ENCODE measurements around the gene WFDC11.
"Not testable (repeated sequence)": the region's sequence is repeated elsewhere in the genome, so short reads cannot be mapped to it uniquely, and the experiment has no call there.

The WFDC11 gene

GRCh38 chr20:45670139-45670538 lies at the start of gene WFDC11:
TSS of gene WFDC11 (minus strand) at chr20:45670239. CDS start at chr20:45650600, 19,639 bp downstream.
- no peak for DNase-seq

- not testable (repeated sequence) for DNase-seq
These were observed 46.2 kb upstream of the WFDC11 start for GRCh38 chr20:45716141-45716688.

GRCh38 chr20:45704969-45705637 lies 35.1 kb upstream of the WFDC11 start, which contains the start of gene WFDC10B:
TSS of gene WFDC10B (minus strand) at chr20:45705019. CDS start at chr20:45685992, 19,027 bp downstream.
- no peak for DNase-seq

GRCh38 chr20:45701873-45702272 lies 31.8 kb upstream of the WFDC11 start, which contains the start of gene WFDC13:
TSS of gene WFDC13 (plus strand) at chr20:45702038. CDS start at chr20:45702124, 86 bp downstream.
- no peak for DNase-seq

GRCh38 chr20:45701104-45701503 lies 31.1 kb upstream of the WFDC11 start:
- no peak for DNase-seq

GRCh38 chr20:45695496-45695895 lies 25.5 kb upstream of the WFDC11 start:
- no peak for DNase-seq

- DNase-seq: not testable (repeated sequence)
These were observed 23.3 kb upstream of the WFDC11 start for GRCh38 chr20:45693346-45693745.

- DNase-seq: no peak
These were observed 15.9 kb upstream of the WFDC11 start for GRCh38 chr20:45685896-45686295.

- no peak for DNase-seq
These were observed 9.6 kb upstream of the WFDC11 start for GRCh38 chr20:45679650-45680049.

GRCh38 chr20:45672765-45673164 lies 2.7 kb upstream of the WFDC11 start:
- peak in 1 of 56 donors; percentile 2 for DNase-seq

GRCh38 chr20:45657038-45657437 lies 13.0 kb downstream of the WFDC11 start:
- not testable (repeated sequence) for DNase-seq

GRCh38 chr20:45651726-45652125 lies 18.3 kb downstream of the WFDC11 start:
- DNase-seq: not testable (repeated sequence)

GRCh38 chr20:45649312-45649863 lies 20.7 kb downstream of the WFDC11 start:
- DNase-seq: no peak

- DNase-seq: no peak
These were observed 22.5 kb downstream of the WFDC11 start for GRCh38 chr20:45647441-45648050.

GRCh38 chr20:45646875-45647274 lies 23.2 kb downstream of the WFDC11 start:
- no peak for DNase-seq

- DNase-seq: not testable (repeated sequence)
These were observed 24.2 kb downstream of the WFDC11 start for GRCh38 chr20:45645869-45646268.

- DNase-seq: not testable (repeated sequence)
These were observed 29.0 kb downstream of the WFDC11 start for GRCh38 chr20:45641076-45641475.

GRCh38 chr20:45639687-45640086 lies 30.4 kb downstream of the WFDC11 start:
- DNase-seq: no peak

- DNase-seq: no peak
These were observed 33.5 kb downstream of the WFDC11 start for GRCh38 chr20:45636513-45636912.

- DNase-seq: no peak
These were observed 38.9 kb downstream of the WFDC11 start, which contains the start of gene WFDC9 for GRCh38 chr20:45631184-45631583. TSS of gene WFDC9 (minus strand) at chr20:45631284. CDS start at chr20:45610181, 21,103 bp downstream.

- DNase-seq: no peak
These were observed 39.7 kb downstream of the WFDC11 start for GRCh38 chr20:45630371-45630770.

GRCh38 chr20:45629496-45630100 lies 40.4 kb downstream of the WFDC11 start, which contains the start of gene WFDC10A:
TSS of gene WFDC10A (plus strand) at chr20:45629739. CDS start at chr20:45629814, 75 bp downstream.
- DNase-seq: peak in 2 of 56 donors; percentile 9
